Activated CD8-positive, alpha-beta memory T cell treated with anti-CD3 and anti-CD28 coated beads, Interleukin-2, amount 50 U/mL, for 48 hours (primary cell): ENCODE data around the gene MAP2K5.

Experiments
- DNase-seq: peaks from one replicate; pipeline ENCODE4 v3.0.0-alpha.2; 2020

MAP2K5 gene

GRCh38 chr15:67521783-67522568 lies 20.5 kb upstream of the MAP2K5 start:
- no peak for DNase-seq

GRCh38 chr15:67523330-67523729 lies 19.2 kb upstream of the MAP2K5 start:
- no peak for DNase-seq

- DNase-seq, result no peak
These were observed 18.3 kb upstream of the MAP2K5 start for GRCh38 chr15:67524235-67524634.

GRCh38 chr15:67528513-67528912 lies 14.0 kb upstream of the MAP2K5 start:
- no peak for DNase-seq

- DNase-seq, result no peak
These were observed 11.1 kb upstream of the MAP2K5 start for GRCh38 chr15:67531379-67531914.

GRCh38 chr15:67533873-67534272 lies 8.6 kb upstream of the MAP2K5 start:
- DNase-seq, result no peak

- DNase-seq, result no peak
These were observed 8.1 kb upstream of the MAP2K5 start for GRCh38 chr15:67534360-67534759.

GRCh38 chr15:67537771-67538170 lies 4.7 kb upstream of the MAP2K5 start:
- DNase-seq, result no peak

- DNase-seq, result no peak
These were observed 830 bp downstream of the MAP2K5 start for GRCh38 chr15:67543348-67543718.

GRCh38 chr15:67544475-67544874 lies 2.0 kb downstream of the MAP2K5 start:
- no peak for DNase-seq

- DNase-seq, result no peak
These were observed 3.4 kb downstream of the MAP2K5 start for GRCh38 chr15:67545864-67546263.

- no peak for DNase-seq
These were observed 4.6 kb downstream of the MAP2K5 start for GRCh38 chr15:67547064-67547463.

GRCh38 chr15:67547836-67548235 lies 5.3 kb downstream of the MAP2K5 start:
- no peak for DNase-seq

GRCh38 chr15:67548236-67548852 lies 5.8 kb downstream of the MAP2K5 start:
- DNase-seq, result no peak

GRCh38 chr15:67548862-67549651 lies 6.6 kb downstream of the MAP2K5 start:
- DNase-seq, result no peak

- no peak for DNase-seq
These were observed 7.2 kb downstream of the MAP2K5 start for GRCh38 chr15:67549736-67550135.

GRCh38 chr15:67550522-67550921 lies 8.0 kb downstream of the MAP2K5 start:
- DNase-seq, result no peak

- DNase-seq, result no peak
These were observed 8.8 kb downstream of the MAP2K5 start for GRCh38 chr15:67551207-67551743.

- DNase-seq, result no peak
These were observed 12.1 kb downstream of the MAP2K5 start for GRCh38 chr15:67554580-67554979.

- no peak for DNase-seq
These were observed 14.6 kb downstream of the MAP2K5 start for GRCh38 chr15:67556976-67557570.

GRCh38 chr15:67558502-67558901 lies 16.0 kb downstream of the MAP2K5 start:
- DNase-seq, result no peak

GRCh38 chr15:67559158-67559557 lies 16.7 kb downstream of the MAP2K5 start:
- no peak for DNase-seq

- DNase-seq, result no peak
These were observed 17.1 kb downstream of the MAP2K5 start for GRCh38 chr15:67559576-67559975.
